ENCODE data around the gene MAPK14.

GRCh38 chr6:36025932-36026327 lies 1.7 kb upstream of the MAPK14 start:
- no peak for TF ChIP-seq EZH2 (IDR thresholded peaks at IDR 0.05; ENCODE audit: insufficient read depth, low read length)
- TF ChIP-seq, protein P1, sequence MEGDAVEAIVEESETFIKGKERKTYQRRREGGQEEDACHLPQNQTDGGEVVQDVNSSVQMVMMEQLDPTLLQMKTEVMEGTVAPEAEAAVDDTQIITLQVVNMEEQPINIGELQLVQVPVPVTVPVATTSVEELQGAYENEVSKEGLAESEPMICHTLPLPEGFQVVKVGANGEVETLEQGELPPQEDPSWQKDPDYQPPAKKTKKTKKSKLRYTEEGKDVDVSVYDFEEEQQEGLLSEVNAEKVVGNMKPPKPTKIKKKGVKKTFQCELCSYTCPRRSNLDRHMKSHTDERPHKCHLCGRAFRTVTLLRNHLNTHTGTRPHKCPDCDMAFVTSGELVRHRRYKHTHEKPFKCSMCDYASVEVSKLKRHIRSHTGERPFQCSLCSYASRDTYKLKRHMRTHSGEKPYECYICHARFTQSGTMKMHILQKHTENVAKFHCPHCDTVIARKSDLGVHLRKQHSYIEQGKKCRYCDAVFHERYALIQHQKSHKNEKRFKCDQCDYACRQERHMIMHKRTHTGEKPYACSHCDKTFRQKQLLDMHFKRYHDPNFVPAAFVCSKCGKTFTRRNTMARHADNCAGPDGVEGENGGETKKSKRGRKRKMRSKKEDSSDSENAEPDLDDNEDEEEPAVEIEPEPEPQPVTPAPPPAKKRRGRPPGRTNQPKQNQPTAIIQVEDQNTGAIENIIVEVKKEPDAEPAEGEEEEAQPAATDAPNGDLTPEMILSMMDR (IDR thresholded peaks at IDR 0.05; ENCODE audit: insufficient read depth, low read depth, low read length): no peak
